Urinary bladder (tissue), 4 donors: ENCODE results near the gene VGLL3. TPM values are rescaled to one million over a fixed set of nuclear protein-coding genes. Genes with fewer than 3 reads are reported as not detected.
"Not testable (repeated sequence)": the region's sequence is repeated elsewhere in the genome, so short reads cannot be mapped to it uniquely, and the experiment has no call there.

Experiments
- DNase-seq: peaks from one replicate; pipeline ENCODE4 v3.0.0-alpha.2; 2015; ENCODE audit errors: extremely low spot score
- H3K27ac ChIP-seq: one replicate; pipeline ENCODE4 v1.5.1; 2013; ENCODE audit warnings: low read depth, mild to moderate bottlenecking, moderate library complexity
- H3K36me3 ChIP-seq: one replicate; pipeline ENCODE4 v1.6.1; 2013; ENCODE audit warnings: mild to moderate bottlenecking, moderate library complexity; ENCODE audit not compliant: insufficient read depth
- H3K4me1 ChIP-seq: one replicate; pipeline ENCODE4 v1.6.1; 2013; ENCODE audit warnings: mild to moderate bottlenecking, moderate library complexity; ENCODE audit not compliant: insufficient read depth
- H3K4me3 ChIP-seq: one replicate; pipeline ENCODE4 v1.5.1; 2013; ENCODE audit warnings: low read depth, low read length
- WGBS: extraction: QIAGEN DNeasy Blood & Tissue Kit; methylation state at CpG from one replicate; pipeline ENCODE4 v1.1.7; 2013; 5-methylcytosine and 5-hydroxymethylcytosine counted together
- polyA plus RNA-seq: library from polyadenylated mRNA; stranded (reverse); fragments of 200-250 nt; gene quantifications from one replicate; pipeline ENCODE4 v1.2.3, GENCODE V29; 2013
- total RNA-seq: library from RNA; depleted of rRNA; stranded (reverse); fragments of >200 nt; gene quantifications from one replicate; pipeline ENCODE4 v1.2.3, GENCODE V29; 2014
- donor health status: healthy with polysubstance abuse.
- donor health status: healthy.

VGLL3 gene, protein sequence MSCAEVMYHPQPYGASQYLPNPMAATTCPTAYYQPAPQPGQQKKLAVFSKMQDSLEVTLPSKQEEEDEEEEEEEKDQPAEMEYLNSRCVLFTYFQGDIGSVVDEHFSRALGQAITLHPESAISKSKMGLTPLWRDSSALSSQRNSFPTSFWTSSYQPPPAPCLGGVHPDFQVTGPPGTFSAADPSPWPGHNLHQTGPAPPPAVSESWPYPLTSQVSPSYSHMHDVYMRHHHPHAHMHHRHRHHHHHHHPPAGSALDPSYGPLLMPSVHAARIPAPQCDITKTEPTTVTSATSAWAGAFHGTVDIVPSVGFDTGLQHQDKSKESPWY
- total RNA-seq, result 36.2 TPM
- polyA plus RNA-seq, result 5.7 TPM

DNA sequence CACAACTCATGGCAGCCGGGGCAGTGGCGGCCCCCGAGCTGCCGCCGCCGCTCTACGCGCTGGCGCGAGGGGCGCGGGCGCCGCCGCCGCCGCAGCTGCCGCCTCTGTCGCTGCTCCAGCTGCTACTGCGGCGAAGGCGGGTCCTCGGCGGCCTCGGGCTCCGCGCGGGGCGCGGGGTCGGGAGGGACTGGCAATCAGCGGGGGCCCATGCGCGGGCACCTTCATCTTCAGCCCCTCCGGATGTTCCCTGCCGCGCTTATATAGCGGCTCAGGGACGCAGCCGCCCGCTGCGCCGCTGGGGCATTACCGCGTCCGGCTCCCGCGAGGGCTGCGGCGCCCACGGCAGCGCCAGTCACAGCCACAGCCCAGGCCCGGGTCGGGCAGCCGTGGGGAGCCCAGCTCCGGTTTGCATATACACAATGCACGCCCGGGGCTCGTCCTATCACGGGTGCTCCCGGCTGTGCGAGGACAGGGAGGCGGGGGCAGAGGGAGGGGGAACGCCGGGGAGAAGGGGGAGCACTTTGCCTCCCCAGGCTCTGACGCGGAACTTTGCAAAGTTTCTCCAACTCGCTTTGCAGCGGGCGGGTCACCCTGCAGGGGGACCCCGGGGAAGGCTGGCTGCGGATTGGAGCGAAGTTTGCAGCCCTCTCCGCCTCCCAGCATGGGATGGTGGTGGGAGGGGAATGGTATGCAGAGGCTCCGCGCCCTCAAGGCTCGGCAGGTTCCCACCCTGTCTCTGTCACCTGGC is at the start of gene VGLL3:
VGLL3 (minus strand) TSS at position 416 of the 748 bp plus-strand sequence; CDS start at position 10, 406 bp downstream.
- peak within 1 kb of the TSS; percentile 76 for H3K27ac ChIP-seq
- no peaks in the 10 kb centered on the region for H3K36me3 ChIP-seq
- H3K4me1 ChIP-seq, result no peaks in the 10 kb centered on the region
- H3K4me3 ChIP-seq, result peak within 1 kb of the TSS; percentile 48
- DNase-seq, result peak; percentile 75
- under 1% methylated on average over 77 of the region's 77 CpGs for WGBS

DNA sequence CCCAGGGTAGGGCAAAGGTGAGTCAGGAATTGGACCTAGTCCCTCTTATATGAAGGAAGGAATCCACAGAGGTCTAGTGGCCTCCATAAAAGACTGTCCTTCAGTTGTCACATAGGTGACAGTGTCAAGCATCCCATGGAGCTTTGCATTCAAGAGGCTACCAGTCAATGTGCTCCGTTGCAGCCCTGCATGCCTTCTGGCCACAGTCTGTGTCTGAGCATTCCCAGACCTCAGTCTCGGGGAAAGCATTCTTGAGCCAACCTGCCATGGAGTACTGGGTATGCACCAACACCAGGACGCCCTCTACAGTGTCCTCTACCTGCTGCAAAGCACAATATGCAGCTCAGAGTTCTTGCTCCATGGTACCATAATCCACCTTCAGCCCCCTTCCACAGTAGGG is 46.7 kb upstream of the VGLL3 start:
- Histone ChIP-seq H3K36me3 (no peaks in the 10 kb centered on the region), H3K4me3 (no peak overlapping the region), H3K4me1 (no peaks in the 10 kb centered on the region), H3K27ac (no peak overlapping the region)
- WGBS, result 86% methylated on average over 3 of the region's 3 CpGs
- no peak for DNase-seq

- DNase-seq, result no peak
- no peak overlapping the region for H3K27ac ChIP-seq
- WGBS, result 94% methylated on average over 6 of the region's 6 CpGs
- H3K36me3 ChIP-seq, result no peaks in the 10 kb centered on the region
- H3K4me3 ChIP-seq, result no peak overlapping the region
- no peaks in the 10 kb centered on the region for H3K4me1 ChIP-seq
These were observed 45.7 kb upstream of the VGLL3 start for GRCh38 chr3:87036671-87037070.

GRCh38 chr3:87035339-87035738 is 44.4 kb upstream of the VGLL3 start:
- no peak for DNase-seq
- Histone ChIP-seq H3K4me1 (no peaks in the 10 kb centered on the region), H3K27ac (no peak overlapping the region), H3K4me3 (no peak overlapping the region), H3K36me3 (no peaks in the 10 kb centered on the region)
- WGBS, result 83% methylated on average over 3 of the region's 3 CpGs

- Histone ChIP-seq H3K4me1 (no peaks in the 10 kb centered on the region), H3K4me3 (no peak overlapping the region), H3K36me3 (no peaks in the 10 kb centered on the region), H3K27ac (no peak overlapping the region)
- whole genome bisulfite sequencing, result 56% methylated on average over 1 of the region's 1 CpG
- DNase-seq, result no peak
These were observed 42.3 kb upstream of the VGLL3 start for GRCh38 chr3:87033205-87033604.

- 69% methylated on average over 3 of the region's 3 CpGs for WGBS
- no peaks in the 10 kb centered on the region for H3K4me1 ChIP-seq
- H3K4me3 ChIP-seq, result no peak overlapping the region
- DNase-seq, result no peak
- H3K27ac ChIP-seq, result no peak overlapping the region
- no peaks in the 10 kb centered on the region for H3K36me3 ChIP-seq
These were observed 35.0 kb upstream of the VGLL3 start for GRCh38 chr3:87025661-87026645.

DNA sequence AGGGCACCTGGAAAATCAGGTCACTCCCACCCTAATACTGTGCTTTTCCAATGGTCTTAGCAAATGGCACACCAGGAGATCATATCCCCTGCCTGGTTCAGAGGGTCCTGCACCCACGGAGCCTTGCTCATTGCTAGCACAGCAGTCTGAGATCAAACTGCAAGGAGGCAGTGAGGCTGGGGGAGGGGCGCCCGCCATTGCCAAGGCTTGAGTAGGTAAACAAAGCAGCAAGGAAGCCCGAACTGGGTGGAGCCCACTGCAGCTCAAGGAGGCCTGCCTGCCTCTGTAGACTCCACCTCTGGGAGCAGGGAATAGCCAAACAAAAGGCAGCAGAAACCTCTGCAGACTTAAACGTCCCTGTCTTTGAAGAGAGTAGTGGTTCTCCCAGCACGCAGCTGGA is 26.4 kb upstream of the VGLL3 start:
- WGBS, result 77% methylated on average over 6 of the region's 6 CpGs
- DNase-seq, H3K4me3 ChIP-seq, H3K4me1 ChIP-seq, H3K36me3 ChIP-seq, H3K27ac ChIP-seq: not testable (repeated sequence)

DNA sequence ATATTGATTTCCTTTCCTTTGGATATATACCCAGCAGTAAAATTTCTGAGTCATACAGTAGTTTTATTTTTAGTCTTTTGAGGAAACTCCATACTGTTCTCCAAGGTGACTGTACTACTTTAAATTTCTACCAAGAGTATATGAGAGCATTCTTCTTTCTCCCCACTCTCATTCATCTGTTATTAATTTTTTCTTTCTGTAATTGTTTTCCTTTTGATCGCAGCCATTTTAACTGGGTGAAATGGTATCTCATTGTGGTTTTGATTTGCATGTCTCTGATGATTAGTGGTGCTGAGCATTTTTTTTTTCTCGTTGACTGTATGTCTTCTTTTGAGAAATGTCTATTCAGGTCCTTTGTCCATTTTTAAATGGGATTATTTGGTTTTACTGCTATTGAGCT is 18.3 kb upstream of the VGLL3 start:
- Histone ChIP-seq H3K36me3 (no peaks in the 10 kb centered on the region), H3K4me1 (no peaks in the 10 kb centered on the region), H3K27ac (no peak overlapping the region), H3K4me3 (no peak overlapping the region)
- whole genome bisulfite sequencing, result 54% methylated on average over 2 of the region's 2 CpGs
- no peak for DNase-seq

DNA sequence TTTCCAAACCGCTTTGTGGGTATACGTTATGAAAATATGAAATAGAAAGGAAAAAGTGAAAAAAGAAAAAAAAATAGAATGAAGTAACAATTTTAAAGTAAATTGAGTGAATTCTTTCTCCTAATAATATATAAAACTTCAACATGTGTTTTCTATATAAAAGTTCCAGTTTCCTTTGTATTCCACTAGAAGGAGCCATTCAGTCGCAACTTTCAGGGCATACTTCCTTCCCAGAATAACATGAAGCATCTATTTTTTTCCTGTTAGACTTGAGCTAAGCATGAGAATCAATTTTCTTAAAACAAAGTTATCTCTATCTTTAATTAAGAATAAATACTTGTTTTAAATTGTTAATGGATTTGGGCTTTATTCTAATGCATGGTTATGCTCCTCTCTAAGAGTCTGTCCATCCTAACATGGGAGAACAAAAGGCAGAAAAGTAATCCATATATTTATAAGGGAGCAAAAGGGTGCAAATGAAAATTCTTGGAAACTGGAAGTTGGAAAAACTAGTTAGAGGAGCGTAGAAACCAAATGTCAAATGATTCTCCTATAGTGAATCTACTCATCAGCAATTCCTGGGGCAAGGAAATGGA is 16.0 kb upstream of the VGLL3 start:
- WGBS, result 66% methylated on average over 4 of the region's 4 CpGs
- DNase-seq, result no peak
- H3K4me1 ChIP-seq, result no peaks in the 10 kb centered on the region
- H3K27ac ChIP-seq, result no peak overlapping the region
- no peaks in the 10 kb centered on the region for H3K36me3 ChIP-seq
- H3K4me3 ChIP-seq, result no peak overlapping the region

DNA sequence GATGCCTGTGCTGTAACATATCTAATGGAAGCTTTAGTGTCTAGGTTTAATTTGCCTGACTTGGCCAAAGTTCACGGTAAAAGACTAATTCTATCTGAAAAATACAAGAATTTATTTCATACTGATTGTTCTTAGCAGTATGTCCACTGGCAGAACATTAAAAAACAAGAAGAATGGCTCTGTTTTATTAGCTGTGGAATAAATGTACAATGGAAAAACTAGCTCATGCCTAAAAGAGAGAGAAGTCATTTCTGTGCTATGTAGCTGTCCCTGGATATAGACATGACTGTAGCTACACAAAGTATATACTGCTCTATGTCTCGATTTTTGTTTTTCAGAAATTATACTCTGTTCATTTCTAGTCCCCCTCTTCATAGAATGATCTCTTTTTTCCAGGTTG is 13.9 kb upstream of the VGLL3 start:
- Histone ChIP-seq H3K36me3 (no peaks in the 10 kb centered on the region), H3K4me3 (no peak overlapping the region), H3K4me1 (no peaks in the 10 kb centered on the region), H3K27ac (no peak overlapping the region)
- WGBS, result 70% methylated on average over 2 of the region's 2 CpGs
- DNase-seq, result no peak

DNA sequence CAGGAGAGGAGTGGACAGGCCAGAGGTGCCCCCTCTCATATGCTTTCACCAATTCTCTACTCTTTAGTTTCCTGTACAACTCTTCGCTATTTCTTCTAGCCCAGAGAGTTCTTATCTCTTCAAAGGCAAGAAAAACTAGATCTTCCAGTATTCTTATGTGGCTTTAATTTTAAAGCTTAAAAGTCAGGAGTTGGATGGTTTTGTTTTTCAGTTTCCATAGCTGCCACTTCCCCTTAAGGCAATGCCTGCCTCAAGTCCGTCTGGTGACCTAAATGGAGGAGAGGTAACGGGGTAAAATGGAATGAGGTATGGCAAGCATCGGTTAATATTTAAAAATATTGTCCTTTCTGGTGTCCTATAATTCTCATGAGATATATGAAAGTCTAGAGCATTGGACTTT is 11.4 kb upstream of the VGLL3 start:
- no peak for DNase-seq
- no peaks in the 10 kb centered on the region for H3K36me3 ChIP-seq
- no peak overlapping the region for H3K27ac ChIP-seq
- H3K4me1 ChIP-seq, result no peaks in the 10 kb centered on the region
- WGBS, result 83% methylated on average over 4 of the region's 4 CpGs
- no peak overlapping the region for H3K4me3 ChIP-seq

DNA sequence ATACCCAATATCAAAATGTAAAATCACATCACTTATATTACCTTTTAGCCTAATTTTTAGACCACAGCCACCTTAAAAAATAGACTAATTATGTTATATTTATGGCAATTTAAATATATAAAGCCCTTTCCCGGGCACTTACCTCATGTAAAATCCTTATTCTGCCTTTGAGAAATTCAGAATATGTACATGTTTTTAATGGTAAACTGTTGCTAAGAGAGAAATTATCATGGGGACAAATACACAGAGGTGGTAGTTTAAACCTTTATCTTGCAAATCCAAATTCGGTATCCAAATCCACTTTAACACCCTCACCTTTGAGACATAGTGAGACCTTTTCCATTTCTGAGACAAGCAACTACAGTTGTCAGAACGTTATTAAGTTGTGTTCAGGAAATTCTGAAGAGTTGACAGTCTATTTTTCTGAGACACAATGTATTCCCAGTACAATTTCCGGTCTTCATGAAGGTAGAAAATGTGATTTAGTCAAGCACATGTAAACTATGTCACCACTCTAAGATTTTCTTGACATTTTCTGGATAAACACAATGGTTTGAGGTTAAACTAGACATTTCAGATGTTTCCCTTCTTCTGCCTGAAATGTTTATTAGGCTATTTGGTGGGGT is 10.6 kb upstream of the VGLL3 start:
- DNase-seq, result no peak
- H3K4me3 ChIP-seq, result no peak overlapping the region
- H3K4me1 ChIP-seq, result no peaks in the 10 kb centered on the region
- no peaks in the 10 kb centered on the region for H3K36me3 ChIP-seq
- WGBS, result 55% methylated on average over 4 of the region's 4 CpGs
- H3K27ac ChIP-seq, result no peak overlapping the region

DNA sequence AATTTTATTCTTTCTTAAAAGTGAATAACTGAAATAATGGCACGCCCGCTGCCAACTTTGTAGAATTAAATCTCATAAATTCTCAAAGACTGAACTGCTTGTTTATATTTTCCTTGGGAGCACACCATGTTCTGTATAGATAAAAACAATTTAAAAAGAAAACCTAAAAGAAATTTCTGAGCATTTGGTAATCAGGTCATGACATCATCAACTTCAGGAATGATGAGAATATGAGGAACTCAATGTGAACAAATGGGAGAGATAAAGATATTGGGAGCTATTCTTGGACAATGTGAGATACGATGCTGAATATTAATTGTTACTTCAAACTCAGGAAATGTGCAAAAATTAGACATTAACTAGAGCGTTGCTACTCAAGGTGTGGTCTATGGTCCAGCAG is 10.0 kb upstream of the VGLL3 start:
- DNase-seq, result no peak
- no peak overlapping the region for H3K27ac ChIP-seq
- no peak overlapping the region for H3K4me3 ChIP-seq
- 88% methylated on average over 4 of the region's 4 CpGs for WGBS
- no peaks in the 10 kb centered on the region for H3K36me3 ChIP-seq
- no peaks in the 10 kb centered on the region for H3K4me1 ChIP-seq
